Measurements from ENCODE around the gene OR7D2.
"Not testable (repeated sequence)": the region's sequence is repeated elsewhere in the genome, so short reads cannot be mapped to it uniquely, and the experiment has no call there.

OR7D2 gene
- long read RNA-seq, donor 1 = 0 reads
- long read RNA-seq, donor 2, partial matches to known transcripts = 0 of 2 reads
- long read RNA-seq, donor 2, other reads (novel, unspliced or antisense) = 0 of 2 reads
- long read RNA-seq, donor 3 = 0 reads
- long read RNA-seq, donor 4 = 0 reads
- long read RNA-seq, donor 5 = 0 reads
- long read RNA-seq, donor 6 = 0 reads
- long read RNA-seq, donor 7 = 0 reads
- long read RNA-seq, donor 8 = 0 reads

DNA sequence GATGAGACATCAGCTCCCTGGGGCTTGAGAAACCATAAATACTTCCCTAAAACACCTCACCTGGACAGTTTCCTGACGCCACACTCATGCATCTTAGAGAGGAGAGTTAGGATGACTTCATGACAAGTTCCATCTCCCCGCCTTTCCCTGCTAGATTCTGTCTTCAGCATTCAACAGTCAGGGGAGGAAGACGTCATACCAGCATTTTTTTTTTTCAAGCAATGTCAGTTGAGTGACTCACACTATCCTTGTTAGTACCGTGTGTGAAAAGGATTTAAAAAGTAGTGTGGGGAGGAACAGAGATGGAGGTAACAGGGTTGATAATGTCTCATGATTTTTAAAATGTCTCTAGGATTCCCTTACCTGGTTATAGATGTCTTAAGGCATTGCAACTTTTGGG lies at the start of gene OR7D2:
OR7D2 (plus strand) TSS at position 79 of the 400 bp plus-strand sequence. CDS start 6,803 bp downstream, outside the sequence.
- no peak for DNase-seq

DNA sequence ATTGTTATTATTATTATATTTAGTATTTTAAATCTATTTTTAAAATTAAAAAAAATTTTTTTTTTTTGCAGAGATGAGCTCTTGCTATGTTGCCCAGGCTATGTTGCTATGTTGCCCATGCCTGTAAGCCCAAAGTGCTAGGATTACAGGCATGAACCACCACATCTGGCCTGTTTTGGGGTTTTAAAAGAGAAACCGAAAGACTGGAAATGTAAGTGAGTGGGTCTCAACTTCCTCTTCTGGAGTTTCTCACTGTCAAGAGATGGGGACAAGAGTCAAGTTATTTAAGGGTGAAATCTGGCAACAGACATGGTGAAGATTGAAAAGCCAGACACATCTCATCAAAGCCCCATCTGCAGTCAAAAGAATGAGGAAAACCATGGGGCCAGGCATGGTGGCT lies 47.8 kb upstream of the OR7D2 start:
- DNase-seq = no peak

DNA sequence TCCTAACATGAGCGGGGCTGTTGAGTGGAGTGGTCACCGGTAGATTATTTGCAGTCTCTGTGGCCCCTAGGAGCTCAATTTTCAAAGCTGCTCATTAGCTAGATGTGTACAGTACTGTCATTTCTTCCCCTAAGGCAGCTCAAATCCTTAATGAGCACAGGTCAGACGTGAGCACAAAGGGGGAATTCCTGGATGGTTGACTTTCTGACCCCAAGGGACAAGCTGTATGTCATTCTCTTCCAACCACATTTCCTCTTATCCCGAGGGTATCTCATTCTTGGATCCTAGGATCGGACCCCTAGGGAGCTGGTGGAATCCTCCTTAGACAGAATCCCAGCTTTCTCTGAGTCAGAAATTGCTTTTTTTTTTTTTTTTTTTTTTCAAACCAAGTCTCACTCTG lies 46.4 kb upstream of the OR7D2 start:
- DNase-seq = no peak

DNA sequence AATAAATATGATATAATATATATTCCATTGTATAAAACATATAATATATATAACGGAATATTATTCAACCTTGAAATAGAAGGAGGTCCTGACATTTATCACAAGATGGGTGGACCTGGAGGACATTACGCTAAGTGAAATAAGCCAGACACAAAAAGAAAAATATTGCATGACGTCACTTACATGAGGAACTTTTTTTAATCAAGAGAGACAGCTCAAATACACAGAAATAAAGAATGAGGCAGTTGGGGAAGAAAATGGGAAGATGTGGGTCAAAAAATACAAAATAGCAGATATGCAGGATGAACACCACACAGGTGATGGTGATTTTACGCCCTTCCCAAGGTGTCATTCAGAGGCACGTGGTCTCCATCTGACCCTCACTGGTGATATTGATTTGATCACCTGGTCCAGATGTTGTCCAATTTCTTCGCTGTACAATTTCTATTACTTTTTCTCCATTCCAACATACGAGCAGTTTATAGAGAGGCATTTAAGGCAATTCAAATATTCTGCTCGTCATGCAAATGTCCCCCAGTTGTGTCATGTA lies 39.1 kb upstream of the OR7D2 start:
- no peak for DNase-seq

DNA sequence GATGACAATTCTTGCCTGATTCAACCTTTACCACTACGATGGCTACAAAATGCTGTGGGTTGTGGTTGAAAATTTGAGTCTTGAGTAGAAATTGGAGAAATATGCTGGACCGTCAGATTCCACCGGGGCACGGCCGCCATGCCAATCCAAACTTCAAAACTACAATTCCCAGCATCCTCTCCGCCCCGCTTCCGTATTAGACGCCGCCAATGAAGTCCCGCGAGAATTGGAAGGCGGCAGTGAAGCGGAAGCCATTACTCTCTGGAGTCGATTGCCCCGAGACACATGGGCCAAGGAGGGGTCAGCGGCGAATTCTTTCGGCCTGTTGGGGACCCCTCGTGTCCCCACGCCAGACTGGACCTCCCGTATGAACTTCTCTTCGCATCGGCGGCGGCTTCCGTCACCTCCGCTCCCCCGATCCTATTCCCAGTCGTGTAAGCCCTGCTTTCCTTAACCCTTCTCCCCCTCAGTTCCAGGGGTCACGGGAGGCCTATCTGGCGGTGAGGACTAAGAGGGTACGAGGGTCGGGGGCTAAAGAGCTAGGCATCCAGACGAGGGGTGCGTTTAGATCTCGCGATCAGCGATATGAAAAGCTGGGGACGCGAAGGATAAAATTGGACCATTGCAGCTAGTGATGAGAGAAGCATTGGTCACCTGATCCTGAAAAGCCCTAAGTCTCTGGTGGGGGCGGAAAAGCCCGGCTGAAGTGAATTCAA lies 38.5 kb upstream of the OR7D2 start, which contains the start of gene ZNF317:
ZNF317 (plus strand) TSS at position 239 of the 716 bp plus-strand sequence. CDS start 15,620 bp downstream, outside the sequence.
- peak; percentile 89 for DNase-seq

DNA sequence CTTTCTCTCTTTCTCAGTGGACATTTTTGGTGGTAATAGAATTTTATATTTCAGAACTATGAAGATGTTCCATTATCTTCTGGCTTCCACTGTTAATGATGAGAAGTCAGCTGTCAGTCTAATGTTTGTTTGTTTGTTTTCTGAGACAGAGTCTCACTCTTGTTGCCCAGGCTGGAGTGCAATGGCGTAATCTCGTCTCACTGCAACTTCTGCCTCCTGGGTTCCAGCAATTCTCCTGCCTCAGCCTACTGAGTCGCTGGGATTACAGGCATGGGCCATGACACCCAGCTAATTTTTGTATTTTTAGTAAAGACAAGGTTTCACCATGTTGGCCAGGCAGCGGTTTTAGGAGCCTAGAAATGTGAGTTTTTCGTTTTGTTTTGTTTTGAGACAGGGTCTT lies 33.9 kb upstream of the OR7D2 start:
- no peak for DNase-seq

DNA sequence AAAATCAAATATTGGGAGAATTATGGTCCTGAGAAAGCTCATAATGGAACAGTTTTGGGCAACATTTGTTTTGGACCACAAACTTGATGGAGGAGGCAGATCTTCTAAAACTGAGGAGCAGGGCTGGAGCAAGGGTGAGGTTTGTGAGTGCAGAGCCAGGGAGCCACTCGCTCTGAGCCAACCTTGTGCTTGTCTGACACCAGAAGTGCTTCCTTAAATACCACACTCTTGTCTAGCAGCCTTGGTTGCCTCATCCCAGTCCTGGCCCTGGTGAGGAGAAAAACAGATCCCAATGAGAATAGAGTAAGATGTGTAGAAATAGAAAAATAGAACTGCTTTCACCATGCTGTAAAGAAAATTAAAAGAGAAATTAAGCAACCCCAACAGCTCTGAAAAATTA lies 31.9 kb upstream of the OR7D2 start:
- no peak for DNase-seq

DNA sequence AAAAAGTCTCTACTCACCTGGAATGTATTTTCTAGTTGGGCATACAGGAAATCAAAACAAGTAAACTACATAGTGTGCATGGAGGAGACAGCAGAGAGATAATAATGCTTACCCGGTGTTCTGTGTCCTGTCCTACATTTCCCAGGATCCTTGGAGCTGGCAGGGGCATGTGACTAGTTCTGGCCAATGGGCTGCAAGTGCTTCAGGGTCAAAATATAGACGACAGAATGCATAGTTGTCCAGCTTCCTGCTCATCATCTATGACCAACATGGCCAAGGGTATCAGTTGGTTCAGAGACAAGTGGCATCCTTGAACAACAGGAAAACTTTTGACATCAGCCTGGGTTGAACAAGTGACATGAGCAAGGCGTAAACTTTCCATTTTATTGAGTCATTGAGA lies 30.1 kb upstream of the OR7D2 start:
- no peak for DNase-seq

DNA sequence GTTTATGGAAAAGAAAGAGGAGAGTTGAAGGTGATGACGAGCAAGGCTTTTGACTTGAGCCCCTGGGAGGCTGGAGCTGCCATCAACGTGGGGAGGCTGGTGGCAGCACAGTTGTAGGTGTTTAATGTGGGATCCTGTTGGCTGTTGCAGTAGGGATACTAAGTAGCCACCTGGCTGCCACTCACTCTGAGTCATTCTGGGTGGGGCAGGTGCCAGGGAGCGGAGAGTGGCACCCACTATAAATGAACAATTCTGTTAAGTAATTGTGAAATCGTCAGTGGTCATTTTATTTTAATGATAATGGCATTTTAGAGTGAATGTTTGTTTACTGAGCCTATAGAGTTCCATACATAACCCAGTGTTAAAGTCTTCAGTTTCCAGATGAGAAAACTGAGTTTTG lies 28.8 kb upstream of the OR7D2 start:
- DNase-seq = no peak

DNA sequence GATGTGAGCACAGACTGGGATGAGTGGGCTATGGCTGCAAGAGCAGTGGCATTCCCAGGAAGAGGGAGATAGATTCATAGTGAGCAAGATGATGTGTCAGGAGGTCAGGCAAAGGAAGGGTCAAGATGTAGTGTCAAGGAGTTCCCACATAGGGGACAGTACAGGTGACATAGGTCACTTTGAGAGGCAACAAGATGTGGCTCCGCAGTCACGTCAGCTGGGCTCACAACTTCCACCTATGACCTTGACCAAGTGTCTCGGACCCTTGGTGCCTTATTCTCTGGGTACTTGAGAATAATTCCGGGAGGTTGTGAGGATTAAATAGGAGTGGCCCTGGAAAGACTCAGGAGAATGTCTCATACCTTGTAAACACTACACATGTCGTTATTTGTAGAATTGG lies 28.1 kb upstream of the OR7D2 start:
- no peak for DNase-seq

DNA sequence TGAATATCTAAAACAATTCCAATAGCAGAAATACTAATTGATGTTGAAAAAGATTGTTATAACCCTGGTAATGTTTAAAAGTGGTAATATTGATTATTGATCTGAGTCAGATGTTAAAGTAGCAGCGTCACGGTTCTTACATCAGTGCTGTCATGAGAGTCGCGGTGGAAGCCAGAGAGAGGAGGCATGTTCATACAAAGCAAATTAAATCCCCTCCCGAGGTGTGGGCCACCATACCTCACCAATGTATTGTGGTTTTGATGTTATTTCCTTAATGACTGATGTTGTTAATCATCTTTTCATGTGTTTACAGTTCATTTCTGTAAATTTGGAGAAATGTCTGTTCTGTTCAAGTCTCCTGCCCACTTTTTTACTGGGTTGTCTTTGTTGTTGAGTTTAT lies 27.4 kb upstream of the OR7D2 start:
- DNase-seq = no peak

DNA sequence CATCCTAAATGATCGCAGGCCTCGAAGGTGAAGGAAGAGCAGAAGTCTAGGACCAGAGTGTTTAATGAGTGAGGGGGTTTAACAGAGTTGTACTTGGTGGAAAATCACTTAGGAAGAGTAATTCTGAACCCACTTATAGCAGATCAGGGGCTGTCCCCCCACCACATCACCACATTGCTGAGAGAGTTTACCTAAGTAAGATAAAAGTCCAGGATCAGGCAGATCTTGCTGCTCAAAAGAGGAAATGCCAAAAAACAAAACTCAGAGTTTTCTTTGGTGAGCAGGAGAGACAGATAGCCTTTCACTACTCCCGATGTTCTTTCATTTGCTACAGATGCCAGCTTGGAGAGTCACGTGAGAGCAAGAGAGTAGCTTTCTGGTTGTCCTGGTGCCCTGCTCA lies 23.2 kb upstream of the OR7D2 start:
- no peak for DNase-seq

DNA sequence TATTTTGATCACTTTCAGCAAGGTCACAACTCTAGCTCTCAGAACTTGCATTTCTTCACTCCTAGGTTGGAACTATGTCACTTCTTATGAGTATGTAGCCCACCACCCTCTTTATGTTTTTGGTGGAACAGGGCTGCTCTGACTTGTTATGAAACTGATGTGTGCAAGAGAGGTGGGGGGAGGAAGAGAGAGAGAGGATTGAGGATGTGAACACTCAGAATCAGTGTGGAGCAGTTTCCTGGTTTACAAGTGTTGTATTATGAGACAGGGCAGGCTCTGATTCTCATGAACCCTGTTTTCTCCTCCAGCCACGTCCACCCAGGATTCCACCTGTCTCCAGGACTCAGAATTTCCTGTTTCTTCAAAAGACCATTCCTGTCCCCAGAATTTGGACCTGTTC lies 22.5 kb upstream of the OR7D2 start:
- no peak for DNase-seq

DNA sequence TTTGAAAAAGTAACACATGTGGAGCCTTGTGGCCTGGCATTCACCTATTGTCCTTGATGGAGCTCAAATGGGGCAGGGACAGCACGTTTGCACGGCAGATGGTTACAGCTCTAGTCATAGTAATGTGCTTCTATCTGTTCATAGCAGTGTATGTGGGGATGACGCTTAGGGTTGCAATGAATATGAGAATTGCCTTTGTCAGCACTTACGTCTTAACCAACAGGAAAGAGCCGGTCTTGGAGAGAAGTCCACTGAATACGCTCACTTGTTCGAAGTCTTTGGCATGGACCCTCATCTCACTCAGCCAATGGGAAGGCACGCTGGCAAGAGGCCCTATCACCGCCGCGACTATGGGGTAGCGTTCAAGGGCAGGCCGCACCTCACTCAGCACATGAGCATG lies 18.9 kb upstream of the OR7D2 start:
- no peak for DNase-seq

DNA sequence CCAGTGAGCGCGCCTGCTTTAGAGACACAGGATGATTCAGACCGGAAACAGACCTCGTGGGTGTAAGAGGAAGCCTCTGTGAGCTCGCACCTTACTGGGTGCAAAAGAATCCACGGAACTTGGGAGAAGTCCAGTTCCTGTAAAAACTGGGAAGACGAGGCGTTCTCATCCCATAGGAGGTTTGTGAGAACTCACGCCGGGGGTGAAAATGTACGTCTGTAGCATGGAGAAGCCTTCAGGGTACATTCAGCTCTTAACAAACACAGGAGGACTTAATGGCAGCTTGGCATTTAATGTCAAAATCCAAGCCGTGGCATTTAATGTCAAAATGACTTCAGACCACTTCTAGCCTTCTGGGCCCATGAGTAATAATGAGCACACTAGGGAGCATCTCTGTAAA lies 17.4 kb upstream of the OR7D2 start:
- DNase-seq = no peak

DNA sequence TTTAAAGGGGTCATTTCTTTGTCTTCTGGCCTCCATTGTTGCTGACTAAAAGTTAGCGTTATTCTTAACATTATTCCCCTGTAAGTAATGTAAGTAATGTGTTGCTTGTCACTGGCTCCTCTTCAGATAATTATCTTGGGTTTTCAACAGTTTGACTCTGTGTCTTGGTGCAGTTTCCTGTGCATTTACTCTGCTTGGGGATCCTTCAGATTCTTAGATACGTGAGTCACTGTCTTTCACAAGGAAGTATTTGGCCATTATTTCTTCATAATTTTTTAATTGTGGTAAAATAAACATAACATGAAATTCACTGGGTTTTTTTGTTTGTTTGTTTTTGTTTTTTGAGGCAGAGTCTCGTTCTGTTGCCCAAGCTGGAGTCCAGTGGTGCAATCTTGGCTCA lies 13.5 kb upstream of the OR7D2 start:
- DNase-seq = no peak

DNA sequence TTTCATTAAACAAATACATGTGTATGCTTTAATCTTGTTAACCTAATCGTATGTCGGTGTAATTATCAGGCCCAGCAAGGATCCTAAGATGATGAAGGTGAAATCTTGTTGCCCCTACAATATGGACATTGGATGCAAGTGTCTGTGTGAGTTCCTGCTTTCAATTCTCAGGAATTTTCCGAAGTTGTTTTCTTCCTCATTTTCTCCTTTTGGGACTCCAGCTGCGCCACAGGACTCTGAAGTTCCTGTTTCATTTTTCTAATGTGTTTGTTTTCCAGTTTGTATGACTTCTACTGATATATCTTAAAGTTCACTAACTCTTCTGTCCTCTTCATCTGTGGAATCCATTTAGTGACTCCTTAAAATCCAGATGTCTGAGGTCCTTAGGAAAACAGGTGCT lies 11.9 kb upstream of the OR7D2 start:
- no peak for DNase-seq

DNA sequence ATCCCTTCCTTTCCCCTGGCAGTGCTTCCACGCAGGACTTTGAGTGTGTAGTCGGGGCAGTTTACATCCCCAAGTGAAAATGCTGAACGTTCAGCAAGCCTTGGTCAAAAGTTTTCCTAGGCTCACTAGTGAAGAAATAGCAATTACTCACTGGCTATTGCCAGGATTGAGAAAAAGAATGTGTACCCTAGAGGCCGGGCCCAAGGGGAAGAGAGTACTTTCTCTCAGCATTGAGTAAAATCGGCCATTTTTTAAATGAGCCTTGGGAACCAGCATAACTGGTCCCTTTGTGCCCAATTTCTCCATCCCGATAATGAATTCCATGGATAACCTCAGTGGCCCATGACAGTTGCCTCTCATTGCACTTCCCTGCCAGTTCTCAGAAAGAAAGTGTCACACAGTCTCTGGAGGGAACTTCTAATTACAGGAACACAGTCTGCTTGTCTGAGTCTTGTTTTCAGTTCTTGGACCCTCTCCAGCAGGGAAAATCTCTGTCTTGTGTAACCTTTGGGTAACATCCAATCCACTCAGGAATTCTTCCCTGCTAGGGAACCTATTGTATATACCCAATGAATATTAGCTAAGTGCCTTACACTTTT lies 7.3 kb upstream of the OR7D2 start:
- DNase-seq = no peak

DNA sequence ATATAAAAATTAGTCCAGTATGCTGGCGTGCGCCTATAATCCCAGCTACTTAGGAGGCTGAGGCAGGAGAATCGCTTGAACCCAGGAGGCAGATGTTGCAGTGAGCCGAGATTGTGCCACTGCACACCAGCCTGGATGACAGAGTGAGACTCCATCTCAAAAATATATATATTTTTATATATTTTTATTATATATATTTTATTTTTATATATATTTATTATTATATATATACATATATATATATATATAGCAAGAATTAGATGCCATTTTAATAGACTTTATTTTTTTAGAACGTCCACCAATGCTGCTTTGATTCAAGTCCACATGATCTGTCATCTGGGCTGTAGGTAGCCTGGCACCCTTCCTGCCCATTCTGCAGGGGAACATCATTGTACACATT lies 3.5 kb upstream of the OR7D2 start:
- no peak for DNase-seq

DNA sequence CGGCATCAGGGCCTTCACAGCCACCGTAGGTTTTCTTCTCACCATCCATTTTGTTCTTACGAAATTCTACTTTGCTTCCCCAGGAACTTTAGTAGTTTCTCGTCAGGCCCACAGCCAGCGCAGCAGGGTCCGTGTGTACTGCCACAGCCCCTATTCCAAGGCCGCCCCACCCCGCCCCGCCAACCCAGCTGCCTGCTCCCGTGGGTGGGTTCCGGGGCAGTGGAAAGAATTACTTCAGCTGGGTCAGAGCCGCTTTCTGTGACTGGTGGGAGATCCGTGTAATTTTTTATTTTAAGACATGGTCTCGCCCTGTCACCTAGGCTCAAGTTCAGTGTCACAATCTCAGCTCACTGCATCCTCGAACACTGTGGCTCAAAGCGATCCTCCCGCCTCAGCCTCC lies 4.2 kb downstream of the OR7D2 start:
- no peak for DNase-seq

DNA sequence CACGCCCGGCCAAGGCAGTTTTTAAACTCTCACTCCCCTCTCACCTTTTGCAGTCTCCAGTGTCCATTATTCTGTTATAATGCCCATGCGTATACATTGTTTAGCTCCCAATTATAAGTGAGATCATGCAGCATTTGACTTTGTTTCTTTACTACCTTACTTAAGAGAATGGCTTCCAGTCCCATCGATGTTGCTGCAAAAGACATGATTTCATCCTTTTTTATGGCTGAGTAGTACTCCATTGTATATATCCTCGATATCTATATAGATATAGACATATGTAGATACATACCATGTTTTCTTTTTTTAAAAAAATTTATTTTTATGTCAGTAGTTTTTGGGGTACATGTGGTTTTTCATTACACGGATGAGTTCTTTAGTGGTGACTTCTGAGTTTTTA lies 8.4 kb downstream of the OR7D2 start:
- no peak for DNase-seq

DNA sequence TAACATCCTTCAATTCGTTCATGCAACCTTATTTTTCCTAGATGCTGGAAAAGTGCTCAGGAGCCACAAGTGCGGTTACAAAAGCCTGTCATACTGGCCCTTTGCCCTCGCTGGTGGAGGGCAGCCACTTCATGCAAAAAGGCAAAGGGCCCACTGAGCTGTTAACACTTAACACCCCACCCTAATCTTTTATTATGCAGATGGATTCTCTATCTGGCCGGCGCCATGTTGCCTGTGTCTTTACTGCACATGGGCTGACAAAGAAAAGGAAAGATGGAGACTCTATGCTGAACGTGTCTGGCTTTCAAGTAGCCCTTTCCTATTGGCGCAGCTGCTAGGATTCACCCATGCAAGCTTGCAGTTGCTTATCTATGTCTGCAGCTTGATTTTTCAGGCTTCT lies 10.8 kb downstream of the OR7D2 start:
- no peak for DNase-seq

DNA sequence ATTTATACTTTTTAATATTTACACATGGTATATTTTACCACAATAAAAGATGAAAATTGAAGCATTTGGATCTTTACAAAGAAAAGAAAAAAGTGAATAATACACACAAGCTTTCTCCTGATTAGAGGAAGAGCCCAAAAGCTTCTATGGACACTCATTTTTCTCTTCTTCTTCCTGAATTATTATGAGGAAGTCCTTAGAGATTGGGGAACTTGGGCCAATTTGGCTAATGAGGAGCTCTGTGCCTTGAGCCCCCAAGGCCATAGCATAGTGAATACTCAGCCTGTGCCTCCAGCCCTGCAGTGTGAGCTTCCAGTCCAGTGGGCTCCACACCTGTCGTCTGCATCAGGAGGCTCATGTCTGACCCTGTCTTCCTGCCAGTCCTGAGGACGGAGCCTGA lies 19.3 kb downstream of the OR7D2 start:
- not testable (repeated sequence) for DNase-seq
